H1 (cell line): ENCODE results near the gene RCAN3. TPM values are rescaled to one million over a fixed set of nuclear protein-coding genes. Genes with fewer than 3 reads are reported as not detected.

Source experiments
- CTCF ChIA-PET: fragments of 300-600 bp; sonication (Branson Sonifier 250); formaldehyde crosslinking; loops from one replicate; lab custom pipeline; 2021; ENCODE audit not compliant: partially characterized antibody; lab: Charles Lee
- POLR2A ChIA-PET: fragments of 300-600 bp; sonication (Branson Sonifier 250); formaldehyde crosslinking; loops from one replicate; lab custom pipeline; 2021; ENCODE audit warnings: inconsistent platforms; ENCODE audit not compliant: partially characterized antibody; lab: Charles Lee
- DNase-seq, 2 experiments: peaks; one replicate each; pipeline versions ENCODE4 v3.0.0 to v3.0.0-alpha.2; 2010 to 2022; ENCODE audit warnings: low spot score in 2 of 2, low read depth in 1 of 2, mixed read lengths in 1 of 2
- FAIRE-seq: peaks from 2 replicates; lab custom pipeline; 2011; peaks lifted over from hg19 to GRCh38; lab: Jason Lieb, UNC
- H2AFZ ChIP-seq: 2 replicates; pipeline ENCODE4 v1.8.1; 2012; ENCODE audit warnings: low read length, inconsistent platforms
- H2AK5ac ChIP-seq: 2 replicates; pipeline ENCODE4 v1.6.1; 2013; ENCODE audit warnings: low read depth, low read length
- H2BK120ac ChIP-seq: replicated peaks from 2 replicates; pipeline ENCODE3; 2013; ENCODE audit warnings: low read depth, low read length, inconsistent platforms
- H2BK12ac ChIP-seq: 2 replicates; pipeline ENCODE4 v1.6.1; 2013; ENCODE audit warnings: low read depth, low read length
- H2BK15ac ChIP-seq: 2 replicates; pipeline ENCODE4 v1.6.1; 2013; ENCODE audit warnings: low read length
- H2BK20ac ChIP-seq: 2 replicates; pipeline ENCODE4 v1.6.1; 2013; ENCODE audit warnings: low read length
- H2BK5ac ChIP-seq: 2 replicates; pipeline ENCODE4 v1.6.1; 2013; ENCODE audit warnings: low read depth, low read length
- H3K14ac ChIP-seq: 2 replicates; pipeline ENCODE4 v1.6.1; 2013; ENCODE audit warnings: inconsistent platforms; ENCODE audit not compliant: insufficient read length
- H3K18ac ChIP-seq: 2 replicates; pipeline ENCODE4 v1.6.1; 2013; ENCODE audit warnings: low read length; ENCODE audit errors: extremely low read depth
- H3K23ac ChIP-seq: 2 replicates; pipeline ENCODE4 v1.6.1; 2013; ENCODE audit warnings: inconsistent platforms; ENCODE audit not compliant: insufficient read length
- H3K23me2 ChIP-seq: 2 replicates; pipeline ENCODE4 v1.6.1; 2013; ENCODE audit warnings: low read depth, low read length
- H3K27ac ChIP-seq: 2 replicates; pipeline ENCODE4 v1.6.1; 2011; ENCODE audit warnings: low read depth, low read length, inconsistent platforms
- H3K27me3 ChIP-seq, 4 experiments: replicated peaks in 1 of 4; 1 replicate in 1 of 4; 2 replicates in 3 of 4; pipeline versions ENCODE4 v1.6.1 to v1.8.1; 2011 to 2013; ENCODE audit warnings: low read length in 3 of 4, mild to moderate bottlenecking in 3 of 4, inconsistent platforms in 2 of 4, mixed read lengths in 2 of 4, moderate library complexity in 1 of 4; ENCODE audit not compliant: control insufficient read depth in 3 of 4, insufficient read depth in 3 of 4; ENCODE audit errors: extremely low read depth in 1 of 4
- H3K36me3 ChIP-seq, 4 experiments: 2 replicates each; pipeline versions ENCODE4 v1.6.1 to v1.8.1; 2011 to 2013; ENCODE audit warnings: mild to moderate bottlenecking in 4 of 4, low read length in 3 of 4, moderate library complexity in 2 of 4, control low read depth in 1 of 4, inconsistent platforms in 1 of 4; ENCODE audit not compliant: insufficient read depth in 4 of 4, control insufficient read depth in 2 of 4
- H3K4ac ChIP-seq: replicated peaks from 2 replicates; pipeline ENCODE3; 2013; ENCODE audit warnings: low read length, low read depth, mixed read lengths, inconsistent platforms; ENCODE audit not compliant: insufficient read length
- H3K4me1 ChIP-seq, 4 experiments: replicated peaks in 1 of 4; 1 replicate in 1 of 4; 2 replicates in 3 of 4; pipeline versions ENCODE4 v1.6.1 to v1.8.1; 2011 to 2013; ENCODE audit warnings: low read length in 3 of 4, inconsistent platforms in 2 of 4, mixed read lengths in 1 of 4; ENCODE audit not compliant: insufficient read depth in 4 of 4, control insufficient read depth in 3 of 4
- H3K4me2 ChIP-seq, 2 experiments: 2 replicates each; pipeline versions ENCODE4 v1.6.1 to v1.8.1; 2011 to 2013; ENCODE audit warnings: low read depth in 2 of 2, low read length in 2 of 2, control low read depth in 1 of 2, inconsistent platforms in 1 of 2, mild to moderate bottlenecking in 1 of 2; ENCODE audit not compliant: insufficient read depth in 1 of 2
- H3K4me3 ChIP-seq, 4 experiments: fragments of 200-600, 300-600 bp in 1 of 4; sonication (generic), shearing (Covaris generic), sonication (Bioruptor Twin) in 1 of 4; 2 replicates each; pipeline versions ENCODE4 v1.5.1 to v1.8.1; 2011 to 2016; ENCODE audit warnings: low read length in 4 of 4, low read depth in 3 of 4, control low read depth in 2 of 4, inconsistent platforms in 2 of 4, mild to moderate bottlenecking in 2 of 4, mixed read lengths in 1 of 4, moderate library complexity in 1 of 4; ENCODE audit not compliant: insufficient read depth in 2 of 4; ENCODE audit errors: extremely low read depth in 1 of 4
- H3K56ac ChIP-seq: replicated peaks from 2 replicates; pipeline ENCODE3; 2013; ENCODE audit warnings: low read depth, mild to moderate bottlenecking, mixed read lengths, low read length, inconsistent platforms; ENCODE audit not compliant: insufficient read length
- H3K79me1 ChIP-seq: 2 replicates; pipeline ENCODE4 v1.6.1; 2013; ENCODE audit warnings: low read depth, low read length, control low read depth
- H3K79me2 ChIP-seq, 2 experiments: 2 replicates each; pipeline versions ENCODE4 v1.6.1 to v1.8.1; 2012 to 2013; ENCODE audit warnings: low read length in 2 of 2, mild to moderate bottlenecking in 2 of 2, inconsistent platforms in 1 of 2; ENCODE audit not compliant: insufficient read depth in 2 of 2, control insufficient read depth in 1 of 2
- H3K9ac ChIP-seq, 4 experiments: replicated peaks in 1 of 4; 1 replicate in 1 of 4; 2 replicates in 3 of 4; pipeline versions ENCODE4 v1.6.1 to v1.8.1; 2011 to 2013; ENCODE audit warnings: low read depth in 3 of 4, low read length in 3 of 4, control low read depth in 2 of 4, mild to moderate bottlenecking in 2 of 4, moderate library complexity in 2 of 4, inconsistent platforms in 1 of 4; ENCODE audit errors: extremely low read depth in 1 of 4
- H3K9me3 ChIP-seq, 2 experiments: 2 replicates each; pipeline versions ENCODE4 v1.6.1 to v1.8.1; 2012 to 2013; ENCODE audit warnings: mild to moderate bottlenecking in 2 of 2, moderate library complexity in 2 of 2, control low read depth in 1 of 2, inconsistent platforms in 1 of 2, low read depth in 1 of 2, low read length in 1 of 2, mixed read lengths in 1 of 2; ENCODE audit not compliant: insufficient read depth in 2 of 2
- H4K20me1 ChIP-seq, 2 experiments: replicated peaks in 1 of 2; 2 replicates each; pipeline versions ENCODE3 to v1.8.1; 2011 to 2013; ENCODE audit warnings: inconsistent platforms in 2 of 2, low read length in 2 of 2, mild to moderate bottlenecking in 1 of 2; ENCODE audit not compliant: insufficient read depth in 2 of 2, control insufficient read depth in 1 of 2
- H4K5ac ChIP-seq: 2 replicates; pipeline ENCODE4 v1.6.1; 2013; ENCODE audit warnings: low read length, low read depth, mixed read lengths, inconsistent platforms; ENCODE audit not compliant: insufficient read length
- H4K8ac ChIP-seq: 2 replicates; pipeline ENCODE4 v1.8.0; 2013; ENCODE audit warnings: mild to moderate bottlenecking, moderate library complexity, low read length, inconsistent platforms; ENCODE audit not compliant: insufficient read depth; ENCODE audit errors: extremely low read depth
- H4K91ac ChIP-seq: replicated peaks from 2 replicates; pipeline ENCODE3; 2013; ENCODE audit warnings: low read length, mixed read lengths, inconsistent platforms; ENCODE audit not compliant: insufficient read length
- ATF3 ChIP-seq: IDR thresholded peaks from 2 replicates; pipeline ENCODE4 v1.6.1; 2011; ENCODE audit warnings: low read depth, mild to moderate bottlenecking, low read length; ENCODE audit not compliant: insufficient read depth
- EZH2 ChIP-seq: fragments of 200-600 bp; sonication (generic); IDR thresholded peaks from 2 replicates; pipeline ENCODE4 v1.7.1; 2012; ENCODE audit warnings: low read depth, mild to moderate bottlenecking, moderate library complexity, low read length, inconsistent platforms; ENCODE audit not compliant: severe bottlenecking
- HDAC2 ChIP-seq, 2 experiments: fragments of 300-600 bp in 1 of 2; sonication (generic) in 1 of 2; IDR thresholded peaks; 2 replicates each; pipeline ENCODE4 v1.6.1; 2011 to 2012; ENCODE audit warnings: low read depth in 2 of 2, low read length in 2 of 2, mild to moderate bottlenecking in 2 of 2, moderate library complexity in 2 of 2, borderline replicate concordance in 1 of 2, inconsistent platforms in 1 of 2
- HDAC6 ChIP-seq: IDR thresholded peaks from one replicate; pipeline ENCODE4 v1.7.1; 2012; ENCODE audit warnings: low read depth, mild to moderate bottlenecking, inconsistent platforms, low read length, moderate library complexity
- JUN ChIP-seq: IDR thresholded peaks from 2 replicates; pipeline ENCODE4 v1.6.1; 2011; ENCODE audit warnings: low read depth, mild to moderate bottlenecking, improper control_type of control experiment, low read length
- KDM1A ChIP-seq: fragments of 200-600, 300-600 bp; sonication (generic); IDR thresholded peaks from 2 replicates; pipeline ENCODE4 v1.7.1; 2016; ENCODE audit warnings: mild to moderate bottlenecking, low read length, borderline replicate concordance
- KDM5A ChIP-seq: fragments of 200-600 bp; IDR thresholded peaks from 2 replicates; pipeline ENCODE4 v1.7.1; 2012; ENCODE audit warnings: mild to moderate bottlenecking, low read length, inconsistent platforms, mixed read lengths
- MAX ChIP-seq: IDR thresholded peaks from 2 replicates; pipeline ENCODE4 v1.6.1; 2012; ENCODE audit warnings: inconsistent platforms
- POLR2AphosphoS5 ChIP-seq: IDR thresholded peaks from 2 replicates; pipeline ENCODE4 v1.6.1; 2011; ENCODE audit warnings: low read depth, low read length
- POU5F1 ChIP-seq: IDR thresholded peaks from 2 replicates; pipeline ENCODE4 v1.6.1; 2011; ENCODE audit warnings: low read depth, mild to moderate bottlenecking, low read length, moderate library complexity
- SP1 ChIP-seq: IDR thresholded peaks from 2 replicates; pipeline ENCODE4 v1.6.1; 2011; ENCODE audit warnings: low read depth, low read length
- TAF1 ChIP-seq: IDR thresholded peaks from 2 replicates; pipeline ENCODE4 v1.6.1; 2011; ENCODE audit warnings: mild to moderate bottlenecking, low read depth, low read length
- YY1 ChIP-seq: IDR thresholded peaks from 2 replicates; pipeline ENCODE4 v1.6.1; 2011; ENCODE audit warnings: low read depth, mild to moderate bottlenecking, low read length
- WGBS, 2 experiments: shearing (Covaris generic) in 1 of 2; methylation state at CpG; one replicate each; pipeline versions ENCODE4 v1.1.6 to v1.1.7; 2013 to 2015; ENCODE audit warnings: low lambda C conversion rate in 2 of 2, mixed read lengths in 2 of 2, inconsistent platforms in 1 of 2, low coverage in 1 of 2, missing lambda C conversion rate in 1 of 2; ENCODE audit not compliant: insufficient replicate concordance in 2 of 2, insufficient coverage in 1 of 2, insufficient read length in 1 of 2; ENCODE audit errors: extremely low coverage in 1 of 2, missing lambda C conversion rate in 1 of 2; 5-methylcytosine and 5-hydroxymethylcytosine counted together
- polyA plus RNA-seq, 7 experiments: library from polyadenylated mRNA; depleted of rRNA in 3 of 7; stranded (reverse) in 5 of 7; unstranded in 2 of 7; fragments of >200 nt in 5 of 7; fragments of 200-250 nt in 2 of 7; gene quantifications; 1 replicate in 5 of 7; 2 replicates in 1 of 7; 4 replicates in 1 of 7; pipeline versions ENCODE4 v1.2.1 to v1.2.3, GENCODE V29; 2011 to 2013; ENCODE audit warnings: missing spikeins in 2 of 7, mixed read lengths in 2 of 7
- total RNA-seq: library from RNA; stranded (reverse); fragmentation: NEBNext Ultra II Directional; extraction: Animal tissue kit (Norgen Biotek cat#: 25700); gene quantifications from 2 replicates; pipeline ENCODE4 v1.2.1, GENCODE V29; 2021

The RCAN3 gene
- total and polyA plus RNA-seq, 2 of the 8 experiments (the other 6 are each of a cell fraction or from before 2014, with no cell fraction given) = 5.6 to 16.6 TPM

GRCh38 chr1:24558455-24558854 lies 55.8 kb downstream of the RCAN3 start:
- H2BK12ac ChIP-seq = no peak overlapping the region; the same call in 1 of the 2 replicates
- 88% methylated on average over 7 of the region's 7 CpGs; no CpG with 5 or more reads in 1 of the 2 experiments for WGBS, 2 experiments
- 0 out of 2 replicates have a peak overlapping the region, but pooled peaks have one; percentile 10 for H2BK15ac ChIP-seq
- H2AFZ ChIP-seq = no peak overlapping the region
- H3K4ac ChIP-seq = no peak overlapping the region
- H4K20me1 ChIP-seq = no peaks in the 10 kb centered on the region
- no peak overlapping the region for H4K91ac ChIP-seq
- no peak overlapping the region for H3K56ac ChIP-seq
- no peaks in the 10 kb centered on the region for H3K79me2 ChIP-seq
- no peak overlapping the region for H3K14ac ChIP-seq
- H2BK120ac ChIP-seq = no peak overlapping the region
- DNase-seq = no peak
- no peak for FAIRE-seq
- peaks cover 2 to 10% (median 3%) of the 10 kb centered on the region in 4 experiments; a peak in 4 of 7 replicates for H3K4me1 ChIP-seq
- H3K4me2 ChIP-seq = no peak overlapping the region
- H3K9me3 ChIP-seq = no peaks in the 10 kb centered on the region
- POLR2A ChIA-PET = interaction anchor here (1.0 to 1.2 kb wide), 2 partner anchors 83 to 145 kb away, joined by 3 read pairs; partner anchors contain the start of gene STPG1
- H2BK5ac ChIP-seq = no peak overlapping the region
- H3K36me3 ChIP-seq = no peaks in the 10 kb centered on the region
- H3K9ac ChIP-seq = no peak overlapping the region
- CTCF ChIA-PET = interaction anchor here (0.9 to 1.9 kb wide), 7 partner anchors 10 to 77 kb away, joined by 3 to 11 read pairs (median 5); no protein-coding TSS in a partner anchor
- H3K4me3 ChIP-seq = no peak overlapping the region
- H4K5ac ChIP-seq = no peak overlapping the region
- no peak overlapping the region for H3K18ac ChIP-seq
- no peak overlapping the region for H2BK20ac ChIP-seq
- 0 out of 2 replicates have a peak overlapping the region, but pooled peaks have one; percentile 18 for H2AK5ac ChIP-seq
- H4K8ac ChIP-seq = no peak overlapping the region
- H3K23me2 ChIP-seq = peaks cover 7% of the 10 kb centered on the region; the same call in 1 of the 2 replicates
- H3K79me1 ChIP-seq = no peaks in the 10 kb centered on the region
- H3K23ac ChIP-seq = no peak overlapping the region
- peaks cover 0 to 30% (median 20%) of the 10 kb centered on the region in 4 experiments; a peak in 5 of 7 replicates for H3K27me3 ChIP-seq
- H3K27ac ChIP-seq = no peak overlapping the region
- no peak for TF ChIP-seq HDAC2 (IDR thresholded peaks at IDR 0.05; ENCODE audit: borderline replicate concordance in 1 of 2, low read depth in 2 of 2, low read length in 2 of 2)
- no peak for TF ChIP-seq MAX
- TF ChIP-seq TAF1 = no peak
- TF ChIP-seq EZH2 = no peak
- no peak for TF ChIP-seq ATF3
- no peak for TF ChIP-seq SP1
- no peak for TF ChIP-seq POU5F1
- no peak for TF ChIP-seq KDM5A
- no peak for TF ChIP-seq HDAC6
- no peak for TF ChIP-seq POLR2AphosphoS5
- TF ChIP-seq KDM1A = no peak
- no peak for TF ChIP-seq YY1
- TF ChIP-seq JUN = no peak
